HepG2 (cell line): ENCODE measurements around the gene BMPR2. TPM values are rescaled to one million over a fixed set of nuclear protein-coding genes. Genes with fewer than 3 reads are reported as not detected.

Experiments
- ATAC-seq: fragments of 200-7000 bp; cut with Tn5 transposase; 3 replicates; pipeline ENCODE4 v1.9.1; 2020; ENCODE audit warnings: mild to moderate bottlenecking, moderate library complexity
- BruUV-seq: library from RNA; stranded (reverse); fragments of 400-500 nt; replicated peaks from 2 replicates; lab custom pipeline; 2021; lab: Mats Ljungman, UMichigan
- CTCF ChIA-PET: fragments of 300-600 bp; formaldehyde crosslinking; extraction: SDS; loops from one replicate; lab custom pipeline; 2021; ENCODE audit warnings: low total read pairs, inconsistent platforms, low intra/inter-chr PET ratio; lab: Yijun Ruan, JAX
- POLR2A ChIA-PET: fragments of 350-600 bp; sonication (Branson Sonifier 250); formaldehyde crosslinking; loops from one replicate; lab custom pipeline; 2020; ENCODE audit warnings: antibody characterized with exemption, inconsistent platforms; lab: Yijun Ruan, JAX
- DNase-seq: peaks from one replicate; pipeline ENCODE4 v3.0.0-alpha.2; 2015; ENCODE audit warnings: low spot score
- FAIRE-seq: peaks from 3 replicates; lab custom pipeline; 2011; peaks lifted over from hg19 to GRCh38; lab: Jason Lieb, UNC
- H2AFZ ChIP-seq: one replicate; pipeline ENCODE4 v1.6.1; 2011; ENCODE audit warnings: low read length, inconsistent platforms
- H3K27ac ChIP-seq: fragments of 300-600 bp; 3 replicates; pipeline ENCODE4 v1.8.0; 2011; ENCODE audit warnings: mixed run types, mild to moderate bottlenecking, mixed read lengths, low read length, inconsistent platforms; ENCODE audit not compliant: insufficient read depth; ENCODE audit errors: extremely low read length
- H3K27me3 ChIP-seq, 2 experiments: fragments of 200-600 bp in 1 of 2; 2 replicates in 1 of 2; 3 replicates in 1 of 2; pipeline versions ENCODE4 v1.6.0 to v1.8.0; 2011; ENCODE audit warnings: low read length in 2 of 2, mild to moderate bottlenecking in 2 of 2, moderate library complexity in 2 of 2, inconsistent platforms in 1 of 2; ENCODE audit not compliant: insufficient read depth in 2 of 2, control insufficient read depth in 1 of 2
- H3K36me3 ChIP-seq, 2 experiments: fragments of 200-600 bp in 1 of 2; replicated peaks in 1 of 2; 2 replicates in 1 of 2; 3 replicates in 1 of 2; pipeline versions ENCODE4 v1.5.1 to v1.8.0; 2011; ENCODE audit warnings: low read length in 2 of 2, inconsistent platforms in 1 of 2; ENCODE audit not compliant: insufficient read depth in 2 of 2, control insufficient read depth in 1 of 2
- H3K4me1 ChIP-seq: 2 replicates; pipeline ENCODE4 v1.5.1; 2012; ENCODE audit warnings: low read length, inconsistent platforms; ENCODE audit not compliant: insufficient read depth
- H3K4me2 ChIP-seq: 2 replicates; pipeline ENCODE4 v1.6.0; 2011; ENCODE audit warnings: low read depth, low read length, inconsistent platforms
- H3K4me3 ChIP-seq, 3 experiments: fragments of 200-600 bp in 1 of 3; sonication (generic), shearing (Covaris generic) in 1 of 3; replicated peaks in 1 of 3; 2 replicates each; pipeline ENCODE4 v1.5.1; 2011 to 2016; ENCODE audit warnings: low read length in 3 of 3, inconsistent platforms in 2 of 3, low read depth in 2 of 3, mild to moderate bottlenecking in 2 of 3, control low read depth in 1 of 3, mixed read lengths in 1 of 3; ENCODE audit not compliant: insufficient read depth in 1 of 3
- H3K79me2 ChIP-seq: one replicate; pipeline ENCODE4 v1.6.1; 2011; ENCODE audit warnings: low read length, inconsistent platforms; ENCODE audit not compliant: insufficient read depth
- H3K9ac ChIP-seq: 2 replicates; pipeline ENCODE4 v1.6.0; 2011; ENCODE audit warnings: mild to moderate bottlenecking, low read depth, low read length, inconsistent platforms; ENCODE audit not compliant: insufficient read depth
- H3K9me3 ChIP-seq: 2 replicates; pipeline ENCODE4 v1.5.1; 2012; ENCODE audit warnings: mild to moderate bottlenecking, low read length
- H4K20me1 ChIP-seq: 2 replicates; pipeline ENCODE4 v1.6.0; 2011; ENCODE audit warnings: inconsistent platforms, mild to moderate bottlenecking, low read length, moderate library complexity; ENCODE audit not compliant: insufficient read depth
- ARNT ChIP-seq: fragments of 450-650 bp; IDR thresholded peaks from 2 replicates; pipeline ENCODE4 v1.6.1; 2017
- MAFF ChIP-seq: IDR thresholded peaks from 2 replicates; pipeline ENCODE4 v1.6.1; 2011; ENCODE audit warnings: low read depth, low read length, improper control_type of control experiment
- MAFK ChIP-seq, 2 experiments: IDR thresholded peaks in 1 of 2; conservative IDR thresholded peaks in 1 of 2; 2 replicates each; pipeline ENCODE4 v1.6.1; 2011; ENCODE audit warnings: improper control_type of control experiment in 2 of 2, low read length in 2 of 2
- MTF2 ChIP-seq: sonication (generic); formaldehyde crosslinking; IDR thresholded peaks from 2 replicates; pipeline ENCODE4 v1.5.0; 2020; ENCODE audit warnings: missing genetic modification reagents, borderline replicate concordance
- SP1 ChIP-seq, 2 experiments: fragments of 450-650 bp in 1 of 2; sonication (generic) in 1 of 2; formaldehyde crosslinking in 1 of 2; IDR thresholded peaks; 2 replicates each; pipeline versions ENCODE4 v1.4.0 to v1.6.1; 2016 to 2020; ENCODE audit warnings: missing genetic modification reagents in 1 of 2
- SRY ChIP-seq: sonication (generic); formaldehyde crosslinking; IDR thresholded peaks from 2 replicates; pipeline ENCODE4 v1.8.0; 2022; ENCODE audit warnings: mild to moderate bottlenecking, missing genetic modification reagents
- ZNF33B ChIP-seq: sonication (generic); formaldehyde crosslinking; IDR thresholded peaks from 2 replicates; pipeline ENCODE4 v1.5.1; 2020; ENCODE audit warnings: mild to moderate bottlenecking, missing genetic modification reagents
- ZNF672 ChIP-seq: sonication (generic); formaldehyde crosslinking; IDR thresholded peaks from 2 replicates; pipeline ENCODE4 v1.8.1; 2022; ENCODE audit warnings: missing genetic modification reagents
- ZNF790 ChIP-seq: sonication (generic); formaldehyde crosslinking; IDR thresholded peaks from 2 replicates; pipeline ENCODE4 v1.8.0; 2022; ENCODE audit warnings: missing genetic modification reagents, mild to moderate bottlenecking, borderline replicate concordance
- WGBS: methylation state at CpG from one replicate; pipeline ENCODE4 v1.1.6; 2017; ENCODE audit warnings: low lambda C conversion rate; 5-methylcytosine and 5-hydroxymethylcytosine counted together
- in situ Hi-C: cut with HindIII; loops from 2 replicates; pipeline ENCODE4 v1.10.0; 2017; ENCODE audit warnings: low pct_unique_long_range_greater_than_20kb; ENCODE audit not compliant: extremely low pct_ligation_motif_present
- intact Hi-C: fragments of 100-400 bp; cut with micrococcal nuclease; formaldehyde crosslinking; loops from one replicate; pipeline ENCODE4 v1.10.0; 2022; ENCODE audit not compliant: unreplicated experiment
- polyA plus RNA-seq, 8 experiments: library from polyadenylated mRNA; depleted of rRNA in 3 of 8; stranded (reverse) in 7 of 8; unstranded in 1 of 8; fragments of >200 nt; fragmentation: Illumina TruSeq in 4 of 8; extraction: Trizol in 4 of 8; gene quantifications; 2 replicates each; pipeline versions ENCODE4 v1.2.1 to v1.2.3, GENCODE V29; 2011 to 2016; ENCODE audit warnings: low read depth in 4 of 8, missing spikeins in 1 of 8, mixed read lengths in 1 of 8; ENCODE audit not compliant: insufficient read depth in 1 of 8
- total RNA-seq, 5 experiments: library from RNA; depleted of rRNA; stranded (reverse); fragments of >200 nt; fragmentation: Illumina TruSeq; extraction: Trizol; gene quantifications; 2 replicates each; pipeline ENCODE4 v1.2.3, GENCODE V29; 2016; ENCODE audit warnings: low read depth in 1 of 5

The BMPR2 gene
- total and polyA plus RNA-seq, 2 of the 13 experiments (the other 11 are each of a cell fraction or from before 2014, with no cell fraction given), result 5.5 to 10.3 TPM

DNA sequence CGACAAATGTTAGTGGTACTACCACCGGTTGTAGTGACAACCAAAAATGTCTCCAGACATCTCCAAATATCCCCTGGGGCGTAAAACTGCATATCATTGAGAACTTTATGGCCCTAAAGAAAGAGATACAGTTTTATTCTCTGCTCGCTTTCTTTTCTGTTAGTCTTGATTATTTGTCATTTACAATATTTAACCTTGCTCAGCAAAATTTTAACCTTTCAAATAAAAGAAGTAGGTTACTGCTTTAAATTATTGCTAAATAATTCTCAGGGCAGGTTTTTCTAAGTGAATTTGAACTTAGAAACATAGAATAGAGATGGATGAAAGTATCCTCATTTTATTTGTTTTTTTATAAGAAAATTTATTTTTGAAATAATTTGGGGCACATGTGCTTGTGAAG is 67.9 kb downstream of the BMPR2 start:
- no peaks in the 10 kb centered on the region for H3K4me1 ChIP-seq
- no peaks in the 10 kb centered on the region for H3K9me3 ChIP-seq
- H2AFZ ChIP-seq, result no peak overlapping the region
- CTCF ChIA-PET, result no interaction called here
- intact Hi-C loops, result no loop called here
- FAIRE-seq (no peak), ATAC-seq (no peak), DNase-seq (no peak)
- peak; percentile 84 to 94 for TF ChIP-seq MAFK (conservative IDR thresholded peaks at IDR 0.05 in 1 of 2, IDR thresholded peaks at IDR 0.05 in 1 of 2; ENCODE audit: low read length in 2 of 2)
- no peak for TF ChIP-seq ZNF33B (CRISPR knock-in tag)
- TF ChIP-seq MTF2 (CRISPR knock-in tag), result no peak
- no peak for TF ChIP-seq ZNF790
- TF ChIP-seq MAFF, result peak; percentile 88
- no peak overlapping the region for H3K27ac ChIP-seq
- H3K4me2 ChIP-seq, result no peak overlapping the region
- H4K20me1 ChIP-seq, result no peaks in the 10 kb centered on the region
- no peaks in the 10 kb centered on the region for H3K79me2 ChIP-seq
- H3K36me3 ChIP-seq, result no peaks in the 10 kb centered on the region
- no peak overlapping the region for H3K4me3 ChIP-seq
- 98% methylated on average over 4 of the region's 4 CpGs for WGBS
- BruUV-seq, result no TSS peak
- in situ Hi-C loops, result no loop called here
- H3K9ac ChIP-seq, result no peak overlapping the region
- no peaks in the 10 kb centered on the region for H3K27me3 ChIP-seq
- POLR2A ChIA-PET, result no interaction called here

- H3K9ac ChIP-seq, result no peak overlapping the region
- no peaks in the 10 kb centered on the region; a peak in 1 of 5 replicates for H3K36me3 ChIP-seq
- H2AFZ ChIP-seq, result no peak overlapping the region
- no peak overlapping the region for H3K4me3 ChIP-seq
- BruUV-seq, result no TSS peak
- FAIRE-seq (peak; percentile 39), ATAC-seq (no peak), DNase-seq (no peak)
- H4K20me1 ChIP-seq, result no peaks in the 10 kb centered on the region
- H3K4me1 ChIP-seq, result peaks cover 11% of the 10 kb centered on the region
- TF ChIP-seq ARNT, result no peak
- no peak for TF ChIP-seq SP1 (IDR thresholded peaks at IDR 0.05)
- no peak for TF ChIP-seq SP1 (CRISPR knock-in tag; IDR thresholded peaks at IDR 0.05)
- no peak for TF ChIP-seq ZNF672 (CRISPR knock-in tag)
- no peak for TF ChIP-seq SRY
- CTCF ChIA-PET, result no interaction called here
- H3K27me3 ChIP-seq, result no peaks in the 10 kb centered on the region
- POLR2A ChIA-PET, result no interaction called here
- intact Hi-C loops, result no loop called here
- H3K79me2 ChIP-seq, result no peaks in the 10 kb centered on the region
- no peaks in the 10 kb centered on the region for H3K9me3 ChIP-seq
- no peak overlapping the region for H3K4me2 ChIP-seq
- in situ Hi-C loops, result no loop called here
- WGBS, result 90% methylated on average over 3 of the region's 3 CpGs
- no peak overlapping the region for H3K27ac ChIP-seq
Observed at GRCh38 chr2:202449344-202449743, 73.2 kb downstream of the BMPR2 start.
